Kidney capillary endothelial cell (primary cell): ENCODE data around the gene KIAA0040.

Experiments
- DNase-seq: peaks from one replicate; pipeline ENCODE4 v3.0.0-alpha.2; 2018; ENCODE audit warnings: low spot score

The KIAA0040 gene

DNA sequence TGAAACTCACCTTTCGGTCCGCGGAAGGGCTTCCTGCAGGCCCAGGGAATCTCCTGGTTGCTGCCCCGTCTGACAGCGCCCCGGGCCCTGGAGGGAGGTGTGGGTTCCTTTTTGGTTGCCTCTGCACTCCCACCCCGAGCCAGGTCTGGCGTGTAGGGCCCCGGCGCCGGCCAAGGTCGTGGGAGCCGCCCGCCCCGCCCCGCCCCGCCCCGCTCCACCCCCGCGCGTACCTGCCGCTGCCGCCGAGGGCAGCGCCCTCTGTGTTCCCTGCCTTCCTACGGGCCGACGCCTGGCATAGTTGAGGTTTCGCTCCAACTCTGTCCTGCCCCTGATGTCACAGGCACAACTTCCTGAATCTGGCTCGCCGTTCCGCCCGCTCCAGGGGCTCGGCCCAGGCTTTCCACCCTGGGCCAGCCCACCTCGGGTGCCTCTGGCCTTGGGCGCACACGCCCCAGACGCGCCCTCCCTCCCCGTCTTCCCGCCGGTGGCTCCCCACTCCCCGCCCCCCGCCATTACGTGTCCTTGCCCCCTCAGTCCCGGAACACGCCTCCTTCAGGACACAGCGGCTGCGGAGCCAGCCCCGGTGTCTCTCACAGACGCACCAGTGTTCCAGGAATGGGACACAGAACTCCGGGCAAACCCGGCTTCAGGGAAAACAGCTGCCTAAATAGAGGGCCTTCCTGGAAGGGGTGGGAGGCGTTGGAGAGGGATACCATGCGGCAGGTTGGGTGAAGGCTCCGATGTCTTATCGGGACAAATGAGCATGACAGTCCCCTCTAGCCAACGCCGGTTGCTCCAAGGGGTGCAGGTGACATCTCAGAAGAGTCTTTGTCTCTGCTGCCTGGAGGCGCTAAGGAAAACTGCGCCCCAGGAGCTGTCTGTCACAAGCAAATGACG is at the start of gene KIAA0040:
Gene KIAA0040, minus strand, starts transcription at position 147 of the 897 bp plus-strand sequence. CDS start 31,763 bp downstream, outside the sequence.
- peak; percentile 45 for DNase-seq

DNA sequence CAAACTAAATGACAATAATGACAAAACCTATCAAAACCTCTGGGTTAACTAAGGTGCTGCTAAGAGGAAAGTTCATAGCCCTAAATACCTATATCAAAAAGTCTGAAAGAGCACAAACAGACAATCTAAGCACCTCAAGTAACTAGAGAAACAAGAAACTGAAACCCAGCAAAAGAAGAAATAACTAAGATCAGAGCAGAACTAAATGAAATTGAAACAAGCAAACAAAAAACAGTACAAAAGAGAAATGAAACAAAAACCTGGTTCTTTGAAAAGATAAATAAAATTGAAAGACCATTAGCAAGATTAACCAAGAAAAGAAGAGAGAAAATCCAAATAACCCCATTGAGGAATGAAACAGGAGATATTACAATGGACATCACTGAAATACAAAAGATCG is 44.8 kb upstream of the KIAA0040 start:
- no peak for DNase-seq

DNA sequence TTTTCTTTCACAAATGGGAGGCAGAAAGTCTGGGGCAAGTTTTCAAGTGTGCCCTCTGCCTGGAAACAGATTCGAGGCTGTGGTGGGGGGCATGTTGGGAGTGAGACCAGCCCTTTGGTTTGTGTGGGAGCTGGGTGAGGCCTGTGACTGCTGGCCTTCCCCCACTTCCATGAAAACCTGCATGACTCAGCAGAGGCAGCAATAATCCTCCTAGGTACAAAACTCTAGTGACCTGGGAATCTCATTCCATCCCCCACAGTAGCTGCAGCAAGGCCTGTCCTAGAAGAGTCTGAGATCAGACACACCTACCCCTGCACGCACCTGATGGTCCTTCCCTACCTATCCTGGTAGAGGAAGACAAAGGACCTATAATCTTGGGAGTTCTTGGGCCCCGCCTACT is 42.1 kb upstream of the KIAA0040 start:
- DNase-seq: no peak

DNA sequence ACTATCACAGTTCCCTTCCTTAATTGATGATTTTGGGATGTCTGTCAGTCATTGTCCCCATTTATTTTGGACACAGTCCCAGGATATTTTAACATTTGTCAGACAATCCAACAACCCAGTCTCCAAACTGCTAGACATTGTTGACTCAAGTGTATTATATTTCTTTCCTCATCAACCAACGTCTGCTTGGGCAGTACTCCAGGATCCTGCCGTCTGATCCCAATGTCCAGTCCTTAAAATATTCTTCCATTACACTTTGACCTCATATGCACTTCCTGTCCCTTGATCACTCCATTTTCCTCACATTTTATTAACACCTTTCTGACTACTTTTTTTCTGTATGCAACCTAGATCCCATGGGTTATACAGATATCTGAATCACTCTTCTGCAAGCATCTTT is 39.8 kb upstream of the KIAA0040 start:
- DNase-seq: no peak

DNA sequence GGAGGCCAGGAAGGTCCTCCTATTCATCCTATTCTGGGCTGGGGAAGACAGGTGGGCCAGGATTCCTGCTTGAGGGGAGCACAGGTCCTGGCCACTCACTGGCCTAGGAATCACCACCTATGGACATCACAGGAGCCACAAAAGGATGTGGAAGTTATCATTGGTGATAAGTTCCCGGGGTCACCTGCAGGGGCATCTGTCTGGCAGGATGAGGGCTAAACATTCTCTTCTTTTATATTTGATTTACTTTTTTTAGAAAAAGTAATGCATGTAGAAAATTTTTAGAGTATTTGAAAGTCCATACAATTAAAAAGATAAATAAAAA is 33.2 kb upstream of the KIAA0040 start:
- DNase-seq: no peak

DNA sequence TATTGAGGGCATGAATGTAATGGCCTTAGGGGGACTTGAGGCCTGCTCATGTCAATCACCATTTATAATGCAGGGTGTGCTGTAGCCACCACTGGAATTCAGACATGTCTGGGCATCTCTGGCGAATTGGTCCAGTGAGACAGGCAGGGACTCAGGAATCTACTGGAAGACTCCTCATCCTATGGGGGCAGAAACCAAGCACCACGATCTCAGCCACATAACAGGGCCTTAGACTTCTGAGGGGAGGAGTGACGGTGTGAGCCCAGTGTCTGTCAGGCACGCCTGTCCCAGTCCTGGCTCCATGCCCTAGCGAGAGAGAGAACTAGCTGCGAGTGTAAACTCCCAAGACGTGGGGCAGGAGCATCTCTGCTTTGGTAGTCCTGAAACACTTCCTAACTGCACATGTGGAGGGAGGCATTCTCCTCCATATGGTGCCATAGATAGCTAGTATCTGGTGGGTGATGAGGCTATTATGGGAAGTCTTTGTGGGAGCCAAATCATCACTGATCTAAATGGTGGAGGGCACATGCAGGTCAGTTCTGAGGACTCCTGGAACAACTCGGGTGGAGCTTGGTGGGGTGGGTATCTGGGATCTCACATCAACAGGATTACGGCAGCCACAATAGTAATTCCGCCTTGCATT is 29.8 kb upstream of the KIAA0040 start:
- DNase-seq: no peak

DNA sequence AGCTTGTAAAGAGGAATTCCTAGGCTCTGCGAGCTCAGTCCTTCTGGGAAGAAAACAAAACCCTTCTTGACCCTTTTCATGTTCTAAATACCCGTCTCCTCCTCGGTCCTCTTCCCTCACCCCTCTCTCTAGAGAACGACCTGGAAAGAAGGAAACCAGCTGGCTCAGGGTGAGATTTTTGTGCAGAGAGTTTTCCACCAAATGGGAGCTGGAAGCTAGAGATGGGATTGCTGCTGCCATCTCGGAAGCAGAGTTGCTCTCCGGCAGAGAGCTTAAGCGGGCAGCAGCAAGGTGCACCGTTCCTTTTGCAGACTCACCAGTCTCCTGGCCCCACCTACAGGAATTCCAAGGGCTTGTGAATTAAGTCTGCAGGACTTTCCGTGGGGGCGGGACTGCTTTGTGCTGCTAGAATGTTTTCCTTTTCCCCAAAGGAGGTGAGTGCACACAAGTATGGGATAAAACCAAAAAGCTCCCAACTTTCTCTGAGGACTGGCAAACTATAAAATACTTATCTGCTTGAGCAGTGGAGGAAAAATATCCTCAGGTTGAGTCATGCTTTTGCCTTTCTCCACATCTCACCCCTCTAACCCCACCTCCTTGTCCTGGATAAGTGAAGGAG is 29.1 kb upstream of the KIAA0040 start:
- DNase-seq: no peak

DNA sequence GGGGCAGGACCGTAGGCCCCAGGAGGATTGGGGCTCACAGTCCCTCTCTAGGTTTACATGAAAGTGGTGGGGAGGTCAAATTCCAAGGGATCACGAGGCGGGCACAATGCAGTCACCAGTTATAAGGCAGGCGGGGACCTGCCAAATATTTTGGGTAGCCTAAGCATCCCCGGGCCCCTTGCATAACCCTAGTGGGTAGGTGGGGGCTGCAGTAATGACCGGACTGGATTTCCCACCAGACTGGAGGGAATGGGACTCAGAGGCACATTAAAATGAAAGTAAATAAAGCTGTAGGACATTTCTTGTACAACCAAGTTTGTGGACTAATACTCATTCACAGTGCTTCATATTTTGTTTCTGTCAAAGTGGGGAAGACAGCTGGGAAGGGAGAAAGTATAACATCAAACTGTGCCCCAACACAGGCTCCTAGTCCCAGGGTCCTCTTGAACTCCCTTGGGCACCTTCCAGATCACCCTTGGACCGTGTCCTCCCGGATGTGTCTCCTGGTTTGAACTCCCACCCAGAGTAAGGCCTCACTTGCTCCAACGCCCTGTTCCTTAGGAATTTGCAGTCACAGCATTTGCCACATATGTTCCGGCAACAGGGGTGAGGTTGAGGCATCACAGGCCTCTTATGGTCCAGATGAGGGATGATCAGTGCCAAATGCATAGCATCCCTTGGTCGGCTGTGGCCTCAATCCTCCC is 28.4 kb upstream of the KIAA0040 start:
- no peak for DNase-seq

DNA sequence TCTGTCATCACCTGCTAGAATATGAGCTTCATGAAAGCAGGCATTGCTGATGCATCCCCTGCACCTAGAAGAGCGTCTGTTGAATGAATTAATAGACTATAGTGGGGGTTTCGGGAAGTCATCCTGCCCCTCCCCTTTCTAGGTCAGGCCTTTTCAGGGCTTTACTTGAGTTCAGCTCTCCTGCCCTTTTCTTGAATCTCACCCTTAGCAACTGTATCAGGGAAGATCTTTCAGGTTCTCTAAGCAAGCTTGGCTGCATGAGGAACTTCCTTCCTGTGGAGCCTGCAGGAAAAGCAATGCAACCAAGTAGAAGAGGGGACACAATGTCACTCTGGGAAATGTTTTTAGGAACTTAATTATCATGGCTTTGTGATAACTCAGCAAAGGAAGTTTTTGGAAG is 27.2 kb upstream of the KIAA0040 start:
- DNase-seq: peak; percentile 60

DNA sequence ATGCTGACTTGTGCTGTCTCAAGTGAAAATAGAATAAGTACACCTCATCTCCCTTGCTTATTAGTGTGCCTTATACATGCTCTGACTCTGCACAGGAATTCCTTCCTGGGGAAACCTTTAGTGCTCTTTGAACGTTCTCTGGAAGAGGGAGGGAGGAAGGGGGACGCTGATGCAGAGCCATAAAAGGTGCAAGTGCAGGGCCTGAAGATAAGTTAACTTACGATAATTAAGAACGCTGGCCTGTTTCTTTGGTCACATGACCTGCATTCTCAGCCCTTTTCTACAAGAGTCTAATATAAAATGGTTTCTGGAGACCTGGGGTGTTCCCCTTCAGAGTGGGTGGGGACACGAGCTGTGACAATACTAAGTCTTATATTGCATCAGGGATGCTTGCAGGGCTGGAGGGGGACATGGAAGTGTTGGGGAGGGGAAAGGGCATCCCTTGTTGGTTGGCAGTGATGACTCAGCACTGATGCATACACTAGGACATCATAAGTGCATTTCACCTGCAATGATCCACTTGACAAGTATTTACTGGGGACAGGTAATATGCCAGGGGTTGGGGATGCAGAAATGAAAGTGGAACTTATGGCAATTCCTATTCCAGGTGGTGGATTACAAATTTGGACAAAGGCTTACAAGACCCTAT is 26.3 kb upstream of the KIAA0040 start:
- DNase-seq: no peak

DNA sequence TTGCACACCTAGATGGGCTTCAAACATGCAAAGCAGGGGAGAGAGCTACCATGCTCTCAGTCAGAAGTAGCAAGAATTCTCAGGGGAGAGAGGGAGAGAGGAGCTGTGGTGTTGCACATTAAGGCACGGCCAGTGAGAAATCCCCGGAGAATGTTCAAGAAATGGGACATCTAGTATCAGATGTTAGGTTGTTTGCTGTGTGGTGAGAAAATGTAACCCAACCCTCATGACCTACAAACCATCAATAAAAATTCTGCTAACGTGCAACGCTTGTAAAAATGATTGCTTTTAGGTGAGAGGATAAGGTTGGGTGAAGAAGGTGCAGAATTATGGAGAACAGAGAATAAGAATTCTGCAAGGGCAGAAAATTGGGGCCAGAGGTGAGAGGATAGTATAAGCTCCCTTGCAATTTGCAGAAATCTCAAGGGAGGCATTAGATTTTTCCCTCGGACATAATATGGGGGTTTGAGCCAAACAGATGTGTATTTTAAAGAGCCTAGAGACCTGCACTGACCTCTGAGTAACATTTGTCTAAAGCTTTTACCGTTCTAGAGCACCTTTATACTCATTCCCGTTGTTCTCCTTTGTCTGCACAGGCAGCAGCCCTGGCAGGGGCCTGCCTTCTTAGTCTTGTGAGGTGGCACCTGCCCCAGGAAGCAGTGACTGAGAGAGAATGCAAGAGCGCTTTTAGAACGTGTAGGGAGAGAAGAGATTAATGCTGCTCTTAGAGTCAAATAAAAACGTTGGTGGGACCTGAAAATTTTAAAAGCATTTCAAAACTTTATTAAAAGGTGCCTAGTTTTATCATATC is 25.4 kb upstream of the KIAA0040 start:
- DNase-seq: no peak

DNA sequence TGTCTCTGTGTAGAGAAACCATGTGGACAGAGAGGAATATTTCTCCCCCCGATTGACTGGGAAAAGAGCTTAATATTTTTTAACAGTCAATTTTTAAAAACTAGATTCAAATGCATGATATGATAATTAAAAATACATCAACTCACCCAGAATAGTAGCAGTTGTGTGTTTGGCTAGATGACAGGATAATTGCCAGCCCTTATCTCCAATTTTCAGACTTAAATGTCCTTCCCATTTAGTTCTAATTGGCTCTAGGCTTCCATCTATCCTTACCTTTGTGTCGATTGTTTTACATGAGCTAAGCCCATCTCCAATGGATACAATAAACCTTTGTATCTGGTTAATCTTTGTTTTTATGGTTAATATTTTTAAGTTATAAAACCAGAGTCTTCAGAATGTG is 23.9 kb upstream of the KIAA0040 start:
- no peak for DNase-seq

DNA sequence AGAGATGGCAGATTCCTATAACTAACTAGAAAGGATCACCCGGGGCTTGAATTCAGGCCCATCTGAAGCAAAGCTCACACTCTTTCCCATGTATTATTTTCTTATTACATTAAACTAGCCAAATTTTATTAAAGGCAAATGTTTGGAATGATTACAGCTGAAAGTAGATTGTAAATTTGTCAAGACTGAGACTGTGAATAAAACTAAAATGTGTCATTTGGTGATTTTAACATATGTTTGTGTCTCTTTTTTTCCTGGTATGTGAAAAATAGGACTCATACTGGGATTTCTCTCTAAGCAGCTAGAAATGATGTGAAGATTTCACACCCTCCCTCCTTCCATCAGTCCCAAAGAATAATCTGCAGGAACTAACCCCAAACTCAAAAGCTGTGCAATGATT is 19.1 kb upstream of the KIAA0040 start:
- no peak for DNase-seq

DNA sequence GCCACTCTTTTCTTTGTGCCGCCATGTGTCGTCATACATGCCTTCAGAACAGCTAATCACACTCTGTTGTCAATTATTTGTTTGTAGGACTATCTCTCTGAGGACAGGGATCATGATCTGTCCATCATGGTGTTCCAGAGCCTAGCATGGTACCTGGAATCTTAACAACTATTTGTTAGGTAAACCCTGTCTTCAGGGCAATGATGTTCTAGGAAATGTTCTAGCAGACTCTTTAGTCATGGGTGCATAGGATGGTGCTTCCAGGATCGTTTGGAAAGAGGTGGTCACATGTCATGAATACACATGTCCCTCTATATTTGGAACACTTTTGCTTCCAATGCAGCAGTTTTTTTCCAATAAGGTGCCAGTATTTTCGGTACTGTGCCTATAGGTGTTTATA is 18.2 kb upstream of the KIAA0040 start:
- no peak for DNase-seq

DNA sequence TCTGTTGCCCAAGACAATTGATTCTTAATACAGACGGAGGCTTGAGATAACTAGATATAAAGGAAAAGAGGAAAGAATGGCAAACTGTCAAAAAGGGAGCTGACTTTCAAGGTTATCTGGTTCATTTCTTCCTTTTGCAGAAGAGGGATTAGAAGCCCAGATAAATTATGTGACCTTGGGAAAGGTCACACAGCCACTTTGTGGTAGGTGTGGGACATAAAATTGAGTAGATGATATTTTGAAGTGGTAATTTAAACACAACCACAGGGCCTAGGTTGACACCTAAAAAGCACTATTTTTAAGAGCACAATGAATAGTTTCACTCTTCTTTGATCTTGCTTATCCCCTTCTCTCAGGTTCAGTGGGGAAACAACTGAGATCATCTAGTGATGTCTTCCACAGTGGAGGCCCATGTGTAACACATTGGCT is 16.9 kb upstream of the KIAA0040 start:
- no peak for DNase-seq

DNA sequence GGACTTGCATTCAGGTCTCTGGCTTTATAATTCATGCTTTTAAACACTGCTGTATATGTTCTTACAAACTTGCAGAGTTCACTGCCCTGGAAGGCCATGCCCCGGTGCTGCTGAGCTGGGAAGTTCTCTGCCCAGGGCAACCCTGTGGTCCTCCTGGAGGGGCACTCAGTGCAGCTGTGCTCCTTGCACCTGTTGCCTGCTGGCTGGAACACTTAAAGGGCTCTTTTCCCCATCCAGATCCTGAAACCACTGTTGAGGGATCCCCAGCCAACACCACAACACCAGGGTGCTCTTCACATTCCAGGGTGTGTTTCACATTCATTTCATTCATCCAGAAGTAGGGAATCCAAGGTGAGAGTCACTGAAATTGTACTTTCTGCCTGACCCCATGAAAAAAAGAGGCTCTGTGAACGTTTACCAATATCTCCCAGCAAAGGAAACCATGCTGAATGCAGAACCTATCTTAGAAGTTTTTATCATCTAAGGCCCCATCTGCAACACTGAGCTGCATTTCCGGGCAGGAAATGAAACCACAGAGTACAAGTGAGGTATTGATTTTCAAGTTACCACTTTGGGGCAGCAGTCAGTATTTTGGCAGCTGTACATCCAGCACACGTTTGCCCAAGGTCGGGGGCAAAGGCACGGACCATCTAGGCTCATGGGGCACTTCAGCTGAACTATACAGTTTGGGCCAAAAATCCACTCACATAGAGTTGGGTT is 16.4 kb upstream of the KIAA0040 start:
- no peak for DNase-seq

DNA sequence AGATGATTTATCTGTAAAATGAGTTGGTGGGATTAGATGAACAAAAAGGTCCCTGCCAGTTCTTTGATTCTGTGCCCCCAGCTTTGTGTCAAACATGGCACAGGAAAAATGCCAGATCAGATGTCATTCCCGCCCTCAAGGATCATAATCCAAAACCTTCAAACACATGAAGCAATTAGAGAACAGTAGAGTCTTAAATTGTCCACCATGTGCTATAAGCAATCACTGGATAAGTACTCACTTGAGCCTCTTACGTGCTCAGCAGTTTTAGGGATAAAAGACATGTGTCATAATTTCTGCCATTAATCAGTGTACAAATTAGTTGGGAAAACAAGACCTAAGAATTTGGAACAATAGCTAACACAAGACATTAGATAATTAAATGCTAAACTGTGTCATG is 15.4 kb upstream of the KIAA0040 start:
- DNase-seq: no peak

DNA sequence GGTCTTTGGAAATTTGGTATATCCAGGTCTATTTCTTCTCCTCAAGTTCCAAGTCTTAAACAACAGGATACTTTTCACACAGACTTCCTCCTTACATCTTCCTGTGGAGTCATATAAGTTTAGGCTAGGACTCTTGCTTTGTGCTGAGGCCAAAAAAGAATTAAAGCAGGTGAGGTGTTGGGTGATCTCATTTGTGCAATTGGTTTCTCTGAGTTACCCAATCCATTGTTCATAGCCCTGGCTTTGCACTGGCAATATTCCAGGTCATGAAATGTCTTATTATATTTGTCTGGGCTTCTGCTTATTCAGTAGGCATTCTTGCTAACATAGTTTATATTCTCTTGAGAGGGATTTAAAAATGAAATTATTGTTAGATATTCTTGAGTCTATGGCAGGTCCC is 14.1 kb upstream of the KIAA0040 start:
- DNase-seq: peak; percentile 57

DNA sequence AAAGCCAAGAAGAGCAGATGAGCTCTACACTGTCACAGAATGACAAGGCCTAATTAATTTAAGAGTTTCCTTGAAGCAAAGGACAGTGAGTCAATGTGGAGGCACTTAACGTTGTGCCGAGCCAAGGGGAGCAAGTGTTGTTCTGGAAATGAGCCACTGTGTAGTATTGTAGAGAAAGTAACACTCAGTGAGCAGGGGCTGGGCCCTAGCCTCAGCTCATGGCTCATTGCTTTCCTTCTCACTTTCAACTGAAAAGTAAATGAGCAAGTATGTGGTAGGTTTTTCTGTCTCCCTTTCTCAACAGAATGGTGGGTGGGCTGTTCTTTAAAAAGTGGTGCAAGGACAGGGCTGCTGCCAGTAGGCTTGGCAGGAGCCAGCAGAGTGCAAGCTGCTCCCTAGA is 11.8 kb upstream of the KIAA0040 start:
- DNase-seq: no peak

DNA sequence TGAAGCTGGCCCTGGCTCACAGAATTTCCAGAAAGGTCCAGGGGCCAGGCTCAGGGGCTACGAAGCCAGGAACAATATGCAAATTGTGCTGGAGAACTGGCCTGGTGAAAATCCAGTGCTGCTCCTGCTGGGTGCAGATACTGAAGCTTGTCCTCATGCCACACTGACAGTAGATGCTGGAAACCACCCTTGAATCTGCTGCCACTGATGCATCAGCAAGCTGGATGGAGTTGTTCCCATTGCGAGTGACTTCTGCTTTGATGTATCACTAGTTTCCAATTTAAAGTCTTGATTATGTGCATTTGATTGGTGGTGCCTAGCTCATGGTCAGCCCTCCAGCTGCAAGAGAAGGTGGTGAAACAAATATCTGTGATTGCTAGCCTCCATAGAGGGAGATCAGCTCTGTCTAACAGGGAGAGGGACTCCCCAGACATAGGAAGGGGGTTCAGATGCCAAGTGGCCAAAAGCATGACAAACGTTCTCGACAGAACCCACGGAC is 11.0 kb upstream of the KIAA0040 start:
- DNase-seq: no peak
